Measurements from ENCODE around the gene PRDM13.

GRCh38 chr6:99588618-99589289, 17.9 kb upstream of the PRDM13 start:
- TF ChIP-seq NCOA1 (IDR thresholded peaks at IDR 0.05; ENCODE audit: low read depth): no peak
- TF ChIP-seq CEBPG (CRISPR knock-in tag; IDR thresholded peaks at IDR 0.05): no peak
- TF ChIP-seq CEBPG (tag; conservative IDR thresholded peaks at IDR 0.05 in 1 of 2, IDR thresholded peaks at IDR 0.05 in 1 of 2): no peak
- TF ChIP-seq ATF3 (IDR thresholded peaks at IDR 0.05): no peak
- no peak for TF ChIP-seq ATF3 (CRISPR knock-in tag; conservative IDR thresholded peaks at IDR 0.05)
- TF ChIP-seq, protein P1, sequence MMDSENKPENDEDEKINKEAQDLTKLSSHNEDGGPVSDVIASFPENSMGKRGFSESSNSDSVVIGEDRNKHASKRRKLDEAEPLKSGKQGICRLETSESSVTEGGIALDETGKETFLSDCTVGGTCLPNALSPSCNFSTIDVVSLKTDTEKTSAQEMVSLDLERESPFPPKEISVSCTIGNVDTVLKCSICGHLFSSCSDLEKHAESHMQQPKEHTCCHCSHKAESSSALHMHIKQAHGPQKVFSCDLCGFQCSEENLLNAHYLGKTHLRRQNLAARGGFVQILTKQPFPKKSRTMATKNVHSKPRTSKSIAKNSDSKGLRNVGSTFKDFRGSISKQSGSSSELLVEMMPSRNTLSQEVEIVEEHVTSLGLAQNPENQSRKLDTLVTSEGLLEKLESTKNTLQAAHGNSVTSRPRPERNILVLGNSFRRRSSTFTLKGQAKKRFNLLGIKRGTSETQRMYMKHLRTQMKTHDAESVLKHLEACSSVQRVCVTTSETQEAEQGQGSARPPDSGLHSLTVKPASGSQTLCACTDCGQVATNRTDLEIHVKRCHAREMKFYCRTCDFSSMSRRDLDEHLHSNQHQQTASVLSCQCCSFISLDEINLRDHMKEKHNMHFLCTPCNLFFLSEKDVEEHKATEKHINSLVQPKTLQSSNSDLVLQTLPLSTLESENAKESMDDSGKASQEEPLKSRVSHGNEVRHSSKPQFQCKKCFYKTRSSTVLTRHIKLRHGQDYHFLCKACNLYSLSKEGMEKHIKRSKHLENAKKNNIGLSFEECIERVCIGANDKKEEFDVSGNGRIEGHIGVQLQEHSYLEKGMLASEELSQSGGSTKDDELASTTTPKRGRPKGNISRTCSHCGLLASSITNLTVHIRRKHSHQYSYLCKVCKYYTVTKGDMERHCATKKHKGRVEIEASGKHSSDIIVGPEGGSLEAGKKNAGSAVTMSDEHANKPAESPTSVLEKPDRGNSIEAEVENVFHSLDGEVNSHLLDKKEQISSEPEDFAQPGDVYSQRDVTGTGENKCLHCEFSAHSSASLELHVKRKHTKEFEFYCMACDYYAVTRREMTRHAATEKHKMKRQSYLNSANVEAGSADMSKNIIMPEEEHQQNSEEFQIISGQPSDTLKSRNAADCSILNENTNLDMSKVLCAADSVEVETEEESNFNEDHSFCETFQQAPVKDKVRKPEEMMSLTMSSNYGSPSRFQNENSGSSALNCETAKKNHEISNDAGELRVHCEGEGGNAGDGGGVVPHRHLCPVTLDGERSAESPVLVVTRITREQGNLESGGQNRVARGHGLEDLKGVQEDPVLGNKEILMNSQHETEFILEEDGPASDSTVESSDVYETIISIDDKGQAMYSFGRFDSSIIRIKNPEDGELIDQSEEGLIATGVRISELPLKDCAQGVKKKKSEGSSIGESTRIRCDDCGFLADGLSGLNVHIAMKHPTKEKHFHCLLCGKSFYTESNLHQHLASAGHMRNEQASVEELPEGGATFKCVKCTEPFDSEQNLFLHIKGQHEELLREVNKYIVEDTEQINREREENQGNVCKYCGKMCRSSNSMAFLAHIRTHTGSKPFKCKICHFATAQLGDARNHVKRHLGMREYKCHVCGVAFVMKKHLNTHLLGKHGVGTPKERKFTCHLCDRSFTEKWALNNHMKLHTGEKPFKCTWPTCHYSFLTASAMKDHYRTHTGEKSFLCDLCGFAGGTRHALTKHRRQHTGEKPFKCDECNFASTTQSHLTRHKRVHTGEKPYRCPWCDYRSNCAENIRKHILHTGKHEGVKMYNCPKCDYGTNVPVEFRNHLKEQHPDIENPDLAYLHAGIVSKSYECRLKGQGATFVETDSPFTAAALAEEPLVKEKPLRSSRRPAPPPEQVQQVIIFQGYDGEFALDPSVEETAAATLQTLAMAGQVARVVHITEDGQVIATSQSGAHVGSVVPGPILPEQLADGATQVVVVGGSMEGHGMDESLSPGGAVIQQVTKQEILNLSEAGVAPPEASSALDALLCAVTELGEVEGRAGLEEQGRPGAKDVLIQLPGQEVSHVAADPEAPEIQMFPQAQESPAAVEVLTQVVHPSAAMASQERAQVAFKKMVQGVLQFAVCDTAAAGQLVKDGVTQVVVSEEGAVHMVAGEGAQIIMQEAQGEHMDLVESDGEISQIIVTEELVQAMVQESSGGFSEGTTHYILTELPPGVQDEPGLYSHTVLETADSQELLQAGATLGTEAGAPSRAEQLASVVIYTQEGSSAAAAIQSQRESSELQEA (IDR thresholded peaks at IDR 0.05; ENCODE audit: low read depth): no peak
- no peak for TF ChIP-seq SMAD4 (CRISPR knock-in tag; conservative IDR thresholded peaks at IDR 0.05)
- no peak for TF ChIP-seq NBN (IDR thresholded peaks at IDR 0.05; ENCODE audit: low read depth)

Data from K562 (cell line).